ENCODE measurements around the gene ME3.
"Not testable (repeated sequence)": the region's sequence is repeated elsewhere in the genome, so short reads cannot be mapped to it uniquely, and the experiment has no call there.

The ME3 gene

GRCh38 chr11:86623041-86623621 lies 49.3 kb downstream of the ME3 start:
- no peak for DNase-seq (ENCODE audit: low read depth in 1 of 2, low spot score in 1 of 2)

GRCh38 chr11:86621854-86622253 lies 50.6 kb downstream of the ME3 start:
- DNase-seq (ENCODE audit: low read depth in 1 of 2, low spot score in 1 of 2), result no peak

GRCh38 chr11:86620891-86621521 lies 51.4 kb downstream of the ME3 start:
- DNase-seq (ENCODE audit: low read depth in 1 of 2, low spot score in 1 of 2), result no peak

- not testable (repeated sequence) for DNase-seq (ENCODE audit: low read depth in 1 of 2, low spot score in 1 of 2)
Observed at GRCh38 chr11:86619428-86619827, 53.0 kb downstream of the ME3 start.

GRCh38 chr11:86617502-86617901 lies 54.9 kb downstream of the ME3 start:
- DNase-seq (ENCODE audit: low read depth in 1 of 2, low spot score in 1 of 2), result no peak

- no peak for DNase-seq (ENCODE audit: low read depth in 1 of 2, low spot score in 1 of 2)
Observed at GRCh38 chr11:86615487-86615886, 56.9 kb downstream of the ME3 start.

GRCh38 chr11:86610559-86611341 lies 61.7 kb downstream of the ME3 start:
- DNase-seq (ENCODE audit: low read depth in 1 of 2, low spot score in 1 of 2), result no peak

- peak in 1 of 2 donors; percentile 28 for DNase-seq (ENCODE audit: low read depth in 1 of 2, low spot score in 1 of 2)
Observed at GRCh38 chr11:86608251-86608799, 64.1 kb downstream of the ME3 start.

GRCh38 chr11:86606836-86607481 lies 65.5 kb downstream of the ME3 start:
- DNase-seq (ENCODE audit: low read depth in 1 of 2, low spot score in 1 of 2), result no peak

- no peak for DNase-seq (ENCODE audit: low read depth in 1 of 2, low spot score in 1 of 2)
Observed at GRCh38 chr11:86606270-86606835, 66.1 kb downstream of the ME3 start.

GRCh38 chr11:86596861-86597586 lies 75.4 kb downstream of the ME3 start:
- no peak for DNase-seq (ENCODE audit: low read depth in 1 of 2, low spot score in 1 of 2)

GRCh38 chr11:86595955-86596354 lies 76.5 kb downstream of the ME3 start:
- no peak for DNase-seq (ENCODE audit: low read depth in 1 of 2, low spot score in 1 of 2)

- no peak for DNase-seq (ENCODE audit: low read depth in 1 of 2, low spot score in 1 of 2)
Observed at GRCh38 chr11:86595451-86595850, 77.0 kb downstream of the ME3 start.

- no peak for DNase-seq (ENCODE audit: low read depth in 1 of 2, low spot score in 1 of 2)
Observed at GRCh38 chr11:86594746-86595145, 77.7 kb downstream of the ME3 start.

- no peak for DNase-seq (ENCODE audit: low read depth in 1 of 2, low spot score in 1 of 2)
Observed at GRCh38 chr11:86593833-86594232, 78.6 kb downstream of the ME3 start.

- DNase-seq (ENCODE audit: low read depth in 1 of 2, low spot score in 1 of 2), result peak; percentile 61 to 95
Observed at GRCh38 chr11:86592659-86593451, 79.6 kb downstream of the ME3 start.

GRCh38 chr11:86592047-86592591 lies 80.3 kb downstream of the ME3 start:
- no peak for DNase-seq (ENCODE audit: low read depth in 1 of 2, low spot score in 1 of 2)

- no peak for DNase-seq (ENCODE audit: low read depth in 1 of 2, low spot score in 1 of 2)
Observed at GRCh38 chr11:86591631-86592030, 80.8 kb downstream of the ME3 start.

- no peak for DNase-seq (ENCODE audit: low read depth in 1 of 2, low spot score in 1 of 2)
Observed at GRCh38 chr11:86589856-86590589, 82.4 kb downstream of the ME3 start.

Measured in activated CD4-positive, alpha-beta T cell treated with anti-CD3 and anti-CD28 coated beads, Interleukin-2, amount 50 U/mL, for 24 hours (primary cell).